ENCODE measurements around the gene NUP42. TPM values are rescaled to one million over a fixed set of nuclear protein-coding genes. Genes with fewer than 3 reads are reported as not detected.

NUP42 gene
- polyA plus RNA-seq, 1 donor = 57.9 TPM

DNA sequence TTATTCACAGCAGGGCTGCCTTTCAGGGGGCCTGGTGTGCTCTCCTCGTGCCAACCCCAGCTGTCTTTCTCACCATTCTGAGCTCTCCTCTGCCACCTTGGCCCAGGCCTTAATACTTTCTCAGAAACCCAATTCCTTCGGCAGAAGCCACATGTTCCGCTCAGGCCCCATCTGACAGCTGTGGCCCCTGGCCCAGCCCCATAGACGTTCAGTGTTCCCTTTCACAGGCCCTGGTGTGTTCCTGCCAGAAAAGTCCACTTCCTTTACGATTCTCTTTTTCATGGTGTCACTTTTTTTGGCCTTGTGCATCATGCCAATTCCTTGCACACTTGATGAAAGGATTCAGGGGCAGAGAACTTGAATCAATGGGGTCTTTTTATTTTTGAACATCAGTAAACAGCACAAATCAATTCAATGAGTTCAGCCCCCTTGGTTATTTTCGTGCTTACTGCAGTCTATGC is 48.8 kb downstream of the NUP42 start:
- Histone ChIP-seq H3K27me3 (ENCODE audit: control insufficient read depth, insufficient read depth, low read length) (no peaks in the 10 kb centered on the region), H3K4me3 (ENCODE audit: low read length) (no peak overlapping the region), H3K9me3 (ENCODE audit: control insufficient read depth, low read depth, low read length) (peaks cover 3% of the 10 kb centered on the region), H3K36me3 (ENCODE audit: control insufficient read depth, insufficient read depth, low read length) (no peaks in the 10 kb centered on the region), H3K27ac (ENCODE audit: low read length) (no peak overlapping the region), H3K4me1 (ENCODE audit: control insufficient read depth, insufficient read depth, low read length) (no peaks in the 10 kb centered on the region)
- no CpG with 5 or more reads among the region's 6 CpGs for WGBS (ENCODE audit: insufficient coverage, low lambda C conversion rate)
- DNase-seq = no peak

DNA sequence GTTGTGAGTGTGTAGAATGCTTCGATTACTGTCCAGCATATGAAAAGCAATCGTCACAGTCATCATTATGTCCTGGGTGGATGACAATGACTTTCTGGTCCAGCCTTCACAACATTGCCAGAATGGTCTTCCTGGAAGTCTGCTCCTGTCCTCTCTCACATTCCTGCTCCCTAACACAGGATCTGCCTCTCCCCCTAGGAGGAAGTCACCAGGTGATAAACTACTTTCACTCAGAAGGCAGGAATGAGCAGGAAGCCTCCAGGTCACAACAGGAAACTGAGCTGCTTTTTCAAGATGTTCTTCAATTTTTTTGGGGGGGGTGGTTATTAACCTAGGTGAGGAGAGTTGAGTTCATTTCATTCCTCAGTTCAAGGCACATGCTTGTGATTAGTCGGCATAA is 51.1 kb downstream of the NUP42 start:
- no peak overlapping the region for H3K4me3 ChIP-seq (ENCODE audit: low read length)
- H3K9me3 ChIP-seq (ENCODE audit: control insufficient read depth, low read depth, low read length) = peaks cover 3% of the 10 kb centered on the region
- no peaks in the 10 kb centered on the region for H3K4me1 ChIP-seq (ENCODE audit: control insufficient read depth, insufficient read depth, low read length)
- H3K27ac ChIP-seq (ENCODE audit: low read length) = no peak overlapping the region
- no peaks in the 10 kb centered on the region for H3K27me3 ChIP-seq (ENCODE audit: control insufficient read depth, insufficient read depth, low read length)
- WGBS (ENCODE audit: insufficient coverage, low lambda C conversion rate) = no CpG with 5 or more reads among the region's 3 CpGs
- DNase-seq = no peak
- no peaks in the 10 kb centered on the region for H3K36me3 ChIP-seq (ENCODE audit: control insufficient read depth, insufficient read depth, low read length)

DNA sequence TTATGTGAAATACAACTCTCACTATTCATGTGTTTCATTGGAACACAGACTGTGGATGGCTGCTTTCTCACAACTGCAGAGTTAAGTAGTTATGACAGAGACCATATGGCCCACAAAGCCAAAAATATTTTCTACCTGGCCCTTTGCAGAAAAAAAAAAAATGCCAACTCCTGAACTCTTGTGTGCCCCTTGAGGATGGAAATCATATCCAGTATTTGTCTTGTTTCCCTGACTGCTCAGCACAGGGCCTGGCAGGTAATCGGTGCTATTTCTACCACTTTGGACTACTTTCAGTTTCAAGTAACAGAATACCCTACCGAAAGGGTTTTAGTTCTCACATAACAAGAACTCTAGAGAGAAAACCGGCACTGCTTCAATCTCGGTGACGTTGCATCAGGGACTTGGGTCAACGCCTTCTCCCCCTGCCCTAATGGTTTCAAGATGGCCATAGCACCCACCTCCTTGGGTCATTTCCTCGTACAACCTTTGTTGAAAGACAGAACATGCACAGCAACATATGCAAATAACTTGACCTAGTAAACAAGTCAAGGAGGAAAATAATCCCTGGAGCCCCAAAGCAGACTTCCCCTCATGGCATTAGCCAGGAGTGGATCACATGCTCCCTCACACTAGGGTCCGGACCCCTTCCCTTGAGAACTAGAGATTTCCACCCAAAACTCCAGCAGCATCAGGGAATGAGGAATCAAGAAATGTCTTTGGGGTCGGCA is 52.9 kb downstream of the NUP42 start:
- Histone ChIP-seq H3K27me3 (ENCODE audit: control insufficient read depth, insufficient read depth, low read length) (no peaks in the 10 kb centered on the region), H3K4me3 (ENCODE audit: low read length) (no peak overlapping the region), H3K36me3 (ENCODE audit: control insufficient read depth, insufficient read depth, low read length) (no peaks in the 10 kb centered on the region), H3K9me3 (ENCODE audit: control insufficient read depth, low read depth, low read length) (no peaks in the 10 kb centered on the region), H3K27ac (ENCODE audit: low read length) (no peak overlapping the region), H3K4me1 (ENCODE audit: control insufficient read depth, insufficient read depth, low read length) (no peaks in the 10 kb centered on the region)
- 100% methylated on average over 1 of the region's 9 CpGs for WGBS (ENCODE audit: insufficient coverage, low lambda C conversion rate)
- no peak for DNase-seq

DNA sequence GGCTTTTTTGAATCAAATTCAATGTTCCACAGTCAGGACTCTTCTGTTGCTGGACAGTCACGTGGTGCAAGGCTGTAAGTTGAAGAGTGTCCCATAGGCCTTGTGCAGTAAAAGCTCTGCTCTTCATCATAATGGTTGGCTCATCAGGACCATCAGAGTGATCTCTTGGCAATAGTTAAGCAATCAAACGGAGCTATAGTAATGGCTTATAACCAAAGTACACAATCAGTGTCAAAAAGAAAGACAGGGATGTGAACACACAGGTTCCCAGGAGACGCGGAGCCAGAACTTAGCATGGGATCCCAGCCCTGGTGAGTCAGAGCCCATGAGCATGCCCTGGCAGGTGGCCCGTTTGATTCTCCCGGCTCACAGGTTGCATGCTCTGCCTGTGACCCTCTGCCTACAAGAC is 54.0 kb downstream of the NUP42 start:
- no peaks in the 10 kb centered on the region for H3K27me3 ChIP-seq (ENCODE audit: control insufficient read depth, insufficient read depth, low read length)
- no peak for DNase-seq
- no peaks in the 10 kb centered on the region for H3K9me3 ChIP-seq (ENCODE audit: control insufficient read depth, low read depth, low read length)
- WGBS (ENCODE audit: insufficient coverage, low lambda C conversion rate) = no CpG with 5 or more reads among the region's 6 CpGs
- H3K27ac ChIP-seq (ENCODE audit: low read length) = no peak overlapping the region
- no peaks in the 10 kb centered on the region for H3K4me1 ChIP-seq (ENCODE audit: control insufficient read depth, insufficient read depth, low read length)
- H3K4me3 ChIP-seq (ENCODE audit: low read length) = no peak overlapping the region
- H3K36me3 ChIP-seq (ENCODE audit: control insufficient read depth, insufficient read depth, low read length) = no peaks in the 10 kb centered on the region

DNA sequence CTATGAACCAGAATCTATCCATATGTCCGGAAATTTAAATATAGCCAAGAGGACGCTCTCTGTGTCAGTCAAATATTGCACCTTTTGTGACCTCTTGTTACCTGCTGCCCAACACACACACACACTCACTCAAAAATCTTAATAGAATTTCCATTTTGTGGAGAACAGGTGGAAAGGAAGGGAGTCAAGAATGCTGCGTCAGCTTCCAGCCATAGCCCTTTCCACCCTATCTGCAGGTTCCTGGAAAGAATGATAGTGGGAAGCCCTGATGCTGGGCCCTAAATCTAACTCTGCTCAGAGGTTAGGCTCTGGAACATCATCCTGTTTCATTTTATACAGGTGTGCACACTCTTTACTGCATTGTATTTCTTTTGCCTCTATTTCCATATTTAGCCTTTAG is 55.2 kb downstream of the NUP42 start:
- Histone ChIP-seq H3K4me3 (ENCODE audit: low read length) (no peak overlapping the region), H3K4me1 (ENCODE audit: control insufficient read depth, insufficient read depth, low read length) (no peaks in the 10 kb centered on the region), H3K27me3 (ENCODE audit: control insufficient read depth, insufficient read depth, low read length) (no peaks in the 10 kb centered on the region), H3K27ac (ENCODE audit: low read length) (no peak overlapping the region), H3K9me3 (ENCODE audit: control insufficient read depth, low read depth, low read length) (no peaks in the 10 kb centered on the region), H3K36me3 (ENCODE audit: control insufficient read depth, insufficient read depth, low read length) (no peaks in the 10 kb centered on the region)
- WGBS (ENCODE audit: insufficient coverage, low lambda C conversion rate) = no CpG with 5 or more reads among the region's 3 CpGs
- DNase-seq = no peak

DNA sequence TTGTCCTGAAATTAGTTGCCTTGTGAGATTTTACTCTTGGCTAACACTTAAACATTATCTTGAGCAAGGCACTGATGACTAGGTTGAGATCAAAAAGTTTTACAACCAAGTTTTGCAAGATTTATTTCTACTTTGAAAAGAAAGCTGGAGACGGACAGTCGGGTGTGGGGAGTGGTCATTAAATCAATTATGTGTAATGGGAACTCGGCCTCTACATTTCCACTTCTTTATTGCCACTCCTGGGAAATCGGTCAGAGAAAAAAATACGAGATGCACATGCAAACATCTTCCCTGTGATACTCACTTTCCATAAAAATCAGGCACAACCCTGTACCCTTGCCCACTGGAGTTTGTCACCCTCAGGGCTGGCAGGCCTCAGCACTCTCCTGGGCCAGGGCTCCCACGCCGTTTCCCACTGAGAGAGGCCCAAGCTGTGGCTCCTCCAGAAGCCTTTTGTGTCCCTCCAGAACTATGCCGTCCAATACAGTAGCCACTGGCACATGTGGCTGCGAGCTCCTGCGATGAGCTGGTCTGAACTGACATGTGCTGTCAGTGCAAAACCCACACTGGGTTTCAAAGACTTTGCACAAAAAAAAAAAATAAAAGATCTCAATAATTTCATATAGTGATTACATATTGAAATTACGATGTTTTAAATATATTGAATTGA is 57.3 kb downstream of the NUP42 start:
- no peak overlapping the region for H3K27ac ChIP-seq (ENCODE audit: low read length)
- DNase-seq = no peak
- H3K4me3 ChIP-seq (ENCODE audit: low read length) = no peak overlapping the region
- H3K4me1 ChIP-seq (ENCODE audit: control insufficient read depth, insufficient read depth, low read length) = no peaks in the 10 kb centered on the region
- no peaks in the 10 kb centered on the region for H3K27me3 ChIP-seq (ENCODE audit: control insufficient read depth, insufficient read depth, low read length)
- 72% methylated on average over 4 of the region's 11 CpGs for WGBS (ENCODE audit: insufficient coverage, low lambda C conversion rate)
- no peaks in the 10 kb centered on the region for H3K9me3 ChIP-seq (ENCODE audit: control insufficient read depth, low read depth, low read length)
- H3K36me3 ChIP-seq (ENCODE audit: control insufficient read depth, insufficient read depth, low read length) = no peaks in the 10 kb centered on the region

DNA sequence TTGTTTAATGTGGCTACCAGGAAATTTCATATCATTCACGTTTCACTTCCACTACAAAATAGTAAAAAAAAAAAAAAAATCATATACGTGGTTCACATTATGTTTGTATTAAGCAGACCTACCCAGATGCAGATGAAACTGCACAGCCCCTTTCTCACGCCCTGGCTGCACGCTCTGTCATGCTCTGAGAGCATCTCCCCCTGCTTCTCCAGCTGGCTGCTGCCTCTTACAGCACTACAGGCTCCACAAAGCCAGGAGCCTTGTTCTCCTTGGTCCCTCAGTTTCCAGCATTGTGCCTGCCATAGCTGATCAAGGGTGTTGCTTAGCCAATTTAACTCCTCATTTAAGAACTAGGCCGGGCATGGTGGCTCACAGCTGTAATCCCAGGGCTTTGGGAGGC is 57.9 kb downstream of the NUP42 start:
- Histone ChIP-seq H3K4me1 (ENCODE audit: control insufficient read depth, insufficient read depth, low read length) (no peaks in the 10 kb centered on the region), H3K4me3 (ENCODE audit: low read length) (no peak overlapping the region), H3K36me3 (ENCODE audit: control insufficient read depth, insufficient read depth, low read length) (no peaks in the 10 kb centered on the region), H3K27me3 (ENCODE audit: control insufficient read depth, insufficient read depth, low read length) (no peaks in the 10 kb centered on the region), H3K27ac (ENCODE audit: low read length) (no peak overlapping the region), H3K9me3 (ENCODE audit: control insufficient read depth, low read depth, low read length) (no peaks in the 10 kb centered on the region)
- WGBS (ENCODE audit: insufficient coverage, low lambda C conversion rate) = no CpG with 5 or more reads among the region's 5 CpGs
- no peak for DNase-seq

DNA sequence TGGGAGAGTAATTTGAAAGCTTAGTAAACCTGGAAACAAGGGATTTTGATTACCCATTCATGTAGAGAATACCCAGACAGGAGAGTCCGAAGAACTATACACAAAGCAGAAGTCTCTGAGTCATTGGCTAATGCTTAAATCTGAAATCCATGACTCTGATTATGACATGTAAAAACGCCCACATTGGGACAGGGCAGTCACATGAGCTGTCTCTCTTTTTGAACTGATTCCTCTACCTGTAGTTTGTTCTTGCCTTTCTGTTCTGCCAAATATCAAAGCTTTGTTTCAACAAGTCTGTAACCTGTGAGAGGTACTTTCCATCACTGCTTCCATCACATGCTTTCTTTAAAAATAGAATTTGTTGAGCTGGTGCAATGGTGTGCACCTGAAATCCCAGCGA is 60.5 kb downstream of the NUP42 start:
- H3K27ac ChIP-seq (ENCODE audit: low read length) = no peak overlapping the region
- no peak overlapping the region for H3K4me3 ChIP-seq (ENCODE audit: low read length)
- H3K4me1 ChIP-seq (ENCODE audit: control insufficient read depth, insufficient read depth, low read length) = no peaks in the 10 kb centered on the region
- no peaks in the 10 kb centered on the region for H3K9me3 ChIP-seq (ENCODE audit: control insufficient read depth, low read depth, low read length)
- H3K36me3 ChIP-seq (ENCODE audit: control insufficient read depth, insufficient read depth, low read length) = no peaks in the 10 kb centered on the region
- peaks cover 11% of the 10 kb centered on the region for H3K27me3 ChIP-seq (ENCODE audit: control insufficient read depth, insufficient read depth, low read length)
- no CpG with 5 or more reads among the region's 3 CpGs for WGBS (ENCODE audit: insufficient coverage, low lambda C conversion rate)
- DNase-seq = no peak

DNA sequence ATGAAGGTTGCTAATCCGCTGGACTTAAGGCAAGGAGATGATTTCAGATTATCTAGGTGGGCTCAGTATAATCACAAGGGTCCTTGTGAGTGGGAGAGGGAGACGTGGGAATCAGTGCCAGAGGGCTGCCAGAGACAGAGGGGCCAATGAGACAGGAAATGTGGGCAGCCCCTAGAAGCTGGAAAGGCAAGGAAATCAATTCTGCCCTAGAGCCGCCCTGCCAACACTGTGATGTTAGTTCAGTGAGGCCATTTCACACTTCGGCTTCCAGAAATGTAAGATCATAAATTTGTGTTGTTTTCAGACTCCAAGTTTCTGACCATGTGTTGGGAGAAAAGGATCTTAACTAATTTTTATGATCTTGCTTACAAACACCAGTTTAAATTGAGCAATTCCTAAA is 61.1 kb downstream of the NUP42 start:
- H3K4me1 ChIP-seq (ENCODE audit: control insufficient read depth, insufficient read depth, low read length) = peaks cover 2% of the 10 kb centered on the region
- no peaks in the 10 kb centered on the region for H3K36me3 ChIP-seq (ENCODE audit: control insufficient read depth, insufficient read depth, low read length)
- H3K27ac ChIP-seq (ENCODE audit: low read length) = no peak overlapping the region
- 86% methylated on average over 1 of the region's 4 CpGs for WGBS (ENCODE audit: insufficient coverage, low lambda C conversion rate)
- peaks cover 17% of the 10 kb centered on the region for H3K27me3 ChIP-seq (ENCODE audit: control insufficient read depth, insufficient read depth, low read length)
- peaks cover 3% of the 10 kb centered on the region for H3K9me3 ChIP-seq (ENCODE audit: control insufficient read depth, low read depth, low read length)
- DNase-seq = no peak
- no peak overlapping the region for H3K4me3 ChIP-seq (ENCODE audit: low read length)

DNA sequence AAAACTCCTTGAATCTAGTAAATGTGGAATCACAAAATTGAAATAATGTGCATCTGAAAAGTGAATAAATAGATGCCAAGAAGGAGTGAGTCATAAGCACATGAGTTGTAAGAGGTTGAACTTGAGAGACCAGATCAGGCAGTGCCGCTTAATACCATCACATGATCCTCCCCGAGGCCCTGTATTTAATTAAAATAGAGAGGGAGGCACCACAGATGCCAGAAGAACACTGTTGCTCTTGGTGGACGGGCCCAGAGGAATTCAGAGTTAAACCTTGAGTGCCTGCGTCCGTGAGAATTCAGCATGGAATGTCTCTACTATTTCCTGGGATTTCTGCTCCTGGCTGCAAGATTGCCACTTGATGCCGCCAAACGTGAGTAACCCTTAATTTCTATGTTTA is 64.7 kb downstream of the NUP42 start, which contains the start of gene GPNMB:
TSS of gene GPNMB (plus strand) at position 221 of the 400 bp plus-strand sequence. CDS start at position 304, 83 bp downstream.
- Histone ChIP-seq H3K27me3 (ENCODE audit: control insufficient read depth, insufficient read depth, low read length) (peaks cover 39% of the 10 kb centered on the region), H3K4me3 (ENCODE audit: low read length) (peak within 1 kb of the TSS; percentile 23), H3K27ac (ENCODE audit: low read length) (no peak within 1 kb of the TSS), H3K9me3 (ENCODE audit: control insufficient read depth, low read depth, low read length) (peaks cover 3% of the 10 kb centered on the region), H3K36me3 (ENCODE audit: control insufficient read depth, insufficient read depth, low read length) (no peaks in the 10 kb centered on the region), H3K4me1 (ENCODE audit: control insufficient read depth, insufficient read depth, low read length) (peaks cover 7% of the 10 kb centered on the region)
- DNase-seq = no peak
- 50% methylated on average over 2 of the region's 7 CpGs for WGBS (ENCODE audit: insufficient coverage, low lambda C conversion rate)

All from large intestine (tissue), 3 donors.